ENCODE results near the gene ST8SIA5.

DNA sequence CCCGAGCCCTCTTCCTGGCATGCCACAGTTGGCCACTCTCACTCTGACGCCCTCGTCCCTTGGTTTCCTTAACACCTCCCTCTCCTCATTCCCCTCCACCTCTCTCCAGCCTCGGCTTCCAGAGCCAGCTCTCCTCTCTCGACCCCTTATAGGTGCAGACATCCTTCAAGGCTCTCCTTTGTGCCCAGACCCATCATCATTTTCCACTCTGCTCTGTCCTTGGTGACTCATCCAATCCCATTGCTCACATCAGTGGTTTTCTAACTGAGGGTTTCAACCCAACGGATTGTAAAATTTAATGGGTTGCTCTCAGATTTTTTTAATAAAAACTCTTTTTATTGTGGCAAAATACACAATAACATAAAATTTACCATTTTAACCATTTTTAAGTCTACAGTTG, 6.2 kb downstream of the ST8SIA5 start:
- TF ChIP-seq MXI1 (conservative IDR thresholded peaks at IDR 0.05; ENCODE audit: poor library complexity, severe bottlenecking) = no peak
- TF ChIP-seq CTCF (IDR thresholded peaks at IDR 0.05; ENCODE audit: poor library complexity, severe bottlenecking) = no peak
- TF ChIP-seq TAF1 (IDR thresholded peaks at IDR 0.05; ENCODE audit: low read depth) = no peak
- no peak for TF ChIP-seq POLR2AphosphoS5 (IDR thresholded peaks at IDR 0.05)

All from neural cell (in vitro differentiated cells).